Epithelial cell of esophagus (primary cell): ENCODE results near the gene CCSER1.

ENCODE experiments used
- DNase-seq: peaks from one replicate; pipeline ENCODE4 v3.0.0; 2010; ENCODE audit warnings: low read depth
- H3K4me3 ChIP-seq: 2 replicates; pipeline ENCODE4 v1.5.1; 2011; ENCODE audit warnings: mild to moderate bottlenecking, low read length, control low read depth
- TF ChIP-seq, protein P1 (sequence below): IDR thresholded peaks from 2 replicates; pipeline ENCODE4 v1.5.1; 2011; ENCODE audit warnings: low read depth, mild to moderate bottlenecking, low read length, control low read depth, inconsistent platforms; ENCODE audit not compliant: insufficient read depth; ENCODE audit errors: missing control alignments

The CCSER1 gene

DNA sequence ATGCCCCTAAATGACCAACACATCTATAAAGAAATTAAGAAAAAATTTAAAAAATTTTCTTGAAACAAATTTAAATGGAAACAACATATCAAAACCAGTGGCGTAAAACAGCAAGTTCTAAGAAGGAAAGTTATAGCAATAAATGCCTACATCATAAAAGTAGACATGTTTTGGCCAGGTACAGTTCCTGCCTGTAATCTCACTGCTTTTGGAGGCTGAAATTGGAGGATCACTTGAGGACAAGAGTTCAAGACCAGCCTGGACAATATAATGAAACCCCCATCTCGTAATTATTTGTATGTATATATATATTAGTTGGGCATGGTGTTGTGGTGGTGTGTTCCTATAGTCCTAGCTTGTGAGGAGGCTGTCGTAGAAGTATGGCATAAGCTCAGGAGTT lies 1504.1 kb downstream of the CCSER1 start:
- DNase-seq: no peak
- H3K4me3 ChIP-seq: no peak overlapping the region
- TF ChIP-seq, protein P1, sequence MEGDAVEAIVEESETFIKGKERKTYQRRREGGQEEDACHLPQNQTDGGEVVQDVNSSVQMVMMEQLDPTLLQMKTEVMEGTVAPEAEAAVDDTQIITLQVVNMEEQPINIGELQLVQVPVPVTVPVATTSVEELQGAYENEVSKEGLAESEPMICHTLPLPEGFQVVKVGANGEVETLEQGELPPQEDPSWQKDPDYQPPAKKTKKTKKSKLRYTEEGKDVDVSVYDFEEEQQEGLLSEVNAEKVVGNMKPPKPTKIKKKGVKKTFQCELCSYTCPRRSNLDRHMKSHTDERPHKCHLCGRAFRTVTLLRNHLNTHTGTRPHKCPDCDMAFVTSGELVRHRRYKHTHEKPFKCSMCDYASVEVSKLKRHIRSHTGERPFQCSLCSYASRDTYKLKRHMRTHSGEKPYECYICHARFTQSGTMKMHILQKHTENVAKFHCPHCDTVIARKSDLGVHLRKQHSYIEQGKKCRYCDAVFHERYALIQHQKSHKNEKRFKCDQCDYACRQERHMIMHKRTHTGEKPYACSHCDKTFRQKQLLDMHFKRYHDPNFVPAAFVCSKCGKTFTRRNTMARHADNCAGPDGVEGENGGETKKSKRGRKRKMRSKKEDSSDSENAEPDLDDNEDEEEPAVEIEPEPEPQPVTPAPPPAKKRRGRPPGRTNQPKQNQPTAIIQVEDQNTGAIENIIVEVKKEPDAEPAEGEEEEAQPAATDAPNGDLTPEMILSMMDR: no peak

DNA sequence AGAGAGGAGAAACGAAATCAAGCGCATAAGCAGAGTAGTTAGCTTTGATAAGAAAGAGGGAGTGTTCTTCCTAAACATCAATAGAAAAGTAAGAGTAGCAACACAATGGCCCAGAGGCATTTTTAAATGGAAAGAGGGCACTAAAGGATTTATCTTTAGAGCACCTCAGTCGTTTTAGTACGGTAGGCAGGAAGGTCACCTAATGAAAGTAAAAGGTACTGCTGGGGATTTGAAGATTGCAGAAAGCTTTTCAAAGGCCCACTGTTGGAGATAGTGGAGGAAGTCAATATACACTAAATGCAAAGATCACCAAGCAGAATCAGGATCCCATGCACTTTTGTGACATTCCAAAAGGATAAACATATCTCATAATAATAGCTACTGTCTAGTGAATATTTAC lies 1508.9 kb downstream of the CCSER1 start:
- DNase-seq: no peak
- TF ChIP-seq, protein P1: no peak
- H3K4me3 ChIP-seq: no peak overlapping the region
